Measurements from ENCODE around the gene SH3BGRL3. TPM values are rescaled to one million over a fixed set of nuclear protein-coding genes. Genes with fewer than 3 reads are reported as not detected.

Gene SH3BGRL3
- polyA plus RNA-seq, 1 donor from 2014 or later, result 12.8 TPM

GRCh38 chr1:26277719-26278118 is 2.2 kb upstream of the SH3BGRL3 start:
- no peaks in the 10 kb centered on the region for H4K20me1 ChIP-seq (ENCODE audit: insufficient read depth)
- H3K27me3 ChIP-seq (ENCODE audit: insufficient read depth, low read depth, low read length), result no peaks in the 10 kb centered on the region
- H3K4me3 ChIP-seq (ENCODE audit: low read length), result no peak overlapping the region
- no peak for TF ChIP-seq RAD21 (conservative IDR thresholded peaks at IDR 0.05)
- TF ChIP-seq EZH2 (IDR thresholded peaks at IDR 0.05; ENCODE audit: borderline replicate concordance, insufficient read depth, low read length, poor library complexity, severe bottlenecking), result no peak
- no peak for TF ChIP-seq MXI1 (conservative IDR thresholded peaks at IDR 0.05; ENCODE audit: poor library complexity, severe bottlenecking)
- no peak for TF ChIP-seq CTCF (IDR thresholded peaks at IDR 0.05; ENCODE audit: poor library complexity, severe bottlenecking)
- TF ChIP-seq REST (IDR thresholded peaks at IDR 0.05; ENCODE audit: borderline replicate concordance), result no peak
- TF ChIP-seq POLR2AphosphoS5 (IDR thresholded peaks at IDR 0.05), result no peak
- no peak for TF ChIP-seq TAF1 (IDR thresholded peaks at IDR 0.05; ENCODE audit: low read depth)
- H3K9me2 ChIP-seq (ENCODE audit: insufficient read depth, low read length), result no peaks in the 10 kb centered on the region
- H3K9me3 ChIP-seq (ENCODE audit: low read length), result no peaks in the 10 kb centered on the region
- H3K27ac ChIP-seq (ENCODE audit: low read length), result no peak overlapping the region
- H2AFZ ChIP-seq (ENCODE audit: low read depth, low read length), result no peak overlapping the region
- H3F3A ChIP-seq (ENCODE audit: insufficient read depth, low read length, poor library complexity, severe bottlenecking), result no peaks in the 10 kb centered on the region
- no peaks in the 10 kb centered on the region for H3K36me3 ChIP-seq (ENCODE audit: insufficient read depth, low read length)
- H3K9ac ChIP-seq (ENCODE audit: low read length), result no peak overlapping the region
- no peak overlapping the region for H3K4me2 ChIP-seq (ENCODE audit: low read length)
- peaks cover 5% of the 10 kb centered on the region for H3K79me2 ChIP-seq (replicated peaks; ENCODE audit: insufficient read depth, low read length)

- H3K79me2 ChIP-seq (replicated peaks; ENCODE audit: insufficient read depth, low read length), result peaks cover 5% of the 10 kb centered on the region
- H3K9me3 ChIP-seq (ENCODE audit: low read length), result no peaks in the 10 kb centered on the region
- TF ChIP-seq SMC3 (conservative IDR thresholded peaks at IDR 0.05; ENCODE audit: poor library complexity), result no peak
- no peak for TF ChIP-seq REST (IDR thresholded peaks at IDR 0.05; ENCODE audit: borderline replicate concordance)
- no peak for TF ChIP-seq RAD21 (conservative IDR thresholded peaks at IDR 0.05)
- TF ChIP-seq TAF1 (IDR thresholded peaks at IDR 0.05; ENCODE audit: low read depth), result no peak
- no peak for TF ChIP-seq CTCF (IDR thresholded peaks at IDR 0.05; ENCODE audit: poor library complexity, severe bottlenecking)
- H3F3A ChIP-seq (ENCODE audit: insufficient read depth, low read length, poor library complexity, severe bottlenecking), result no peaks in the 10 kb centered on the region
- H2AFZ ChIP-seq (ENCODE audit: low read depth, low read length), result no peak overlapping the region
- H3K27me3 ChIP-seq (ENCODE audit: insufficient read depth, low read depth, low read length), result no peaks in the 10 kb centered on the region
- H3K9me2 ChIP-seq (ENCODE audit: insufficient read depth, low read length), result no peaks in the 10 kb centered on the region
- no peak overlapping the region for H3K9ac ChIP-seq (ENCODE audit: low read length)
- H4K20me1 ChIP-seq (ENCODE audit: insufficient read depth), result no peaks in the 10 kb centered on the region
- no peak overlapping the region for H3K4me3 ChIP-seq (ENCODE audit: low read length)
- no peaks in the 10 kb centered on the region for H3K36me3 ChIP-seq (ENCODE audit: insufficient read depth, low read length)
- H3K27ac ChIP-seq (ENCODE audit: low read length), result no peak overlapping the region
- H3K4me2 ChIP-seq (ENCODE audit: low read length), result no peak overlapping the region
Observed at GRCh38 chr1:26278303-26278702, 1.6 kb upstream of the SH3BGRL3 start.
